HEK293 (cell line): ENCODE measurements around the gene RNF7.

Experiments used
- CTCF ChIA-PET: fragments of 350-600 bp; formaldehyde crosslinking; extraction: SDS; loops from one replicate; lab custom pipeline; 2021; ENCODE audit warnings: antibody characterized with exemption; lab: Yijun Ruan, JAX
- POLR2A ChIA-PET: fragments of 300-600 bp; formaldehyde crosslinking; extraction: SDS; loops from one replicate; lab custom pipeline; 2020; ENCODE audit warnings: antibody characterized with exemption, inconsistent platforms; lab: Yijun Ruan, JAX
- H3K27ac ChIP-seq: fragments of 200-500 bp; sonication (Bioruptor generic); 2 replicates; pipeline ENCODE4 v1.5.1; 2014; ENCODE audit warnings: low read depth, low read length, control low read depth, inconsistent platforms; ENCODE audit errors: extremely low read depth
- H3K36me3 ChIP-seq, 2 experiments: fragments of 200-500 bp in 1 of 2; sonication (Bioruptor generic) in 1 of 2; 1 replicate in 1 of 2; 2 replicates in 1 of 2; pipeline ENCODE4 v1.5.1; 2014 to 2017; ENCODE audit warnings: inconsistent platforms in 2 of 2, low read length in 2 of 2; ENCODE audit not compliant: control insufficient read depth in 2 of 2, insufficient read depth in 1 of 2
- H3K4me1 ChIP-seq: fragments of 200-500 bp; sonication (Bioruptor generic); 2 replicates; pipeline ENCODE4 v1.5.1; 2014; ENCODE audit warnings: mild to moderate bottlenecking, low read length, inconsistent platforms; ENCODE audit not compliant: control insufficient read depth, insufficient read depth
- H3K4me3 ChIP-seq: 2 replicates; pipeline ENCODE4 v1.5.1; 2011; ENCODE audit warnings: low read depth, mild to moderate bottlenecking, control low read depth, low read length, moderate library complexity
- H3K9me3 ChIP-seq: fragments of 200-500 bp; sonication (Bioruptor generic); 2 replicates; pipeline ENCODE4 v1.5.1; 2014; ENCODE audit warnings: low read depth, low read length, inconsistent platforms; ENCODE audit not compliant: control insufficient read depth, insufficient read depth
- CTCF ChIP-seq: fragments of 450-650 bp; formaldehyde crosslinking; IDR thresholded peaks from 2 replicates; pipeline ENCODE4 v1.5.1; 2016; ENCODE audit warnings: missing biosample characterization, missing genetic modification characterization
- ELK4 ChIP-seq: IDR thresholded peaks from 2 replicates; pipeline ENCODE4 v1.6.1; 2011; ENCODE audit warnings: mild to moderate bottlenecking, low read depth, low read length, borderline replicate concordance
- GFI1B ChIP-seq: fragments of 450-650 bp; formaldehyde crosslinking; IDR thresholded peaks from 2 replicates; pipeline ENCODE4 v1.5.1; 2016; ENCODE audit warnings: missing biosample characterization, missing genetic modification characterization
- GLIS2 ChIP-seq: fragments of 450-650 bp; formaldehyde crosslinking; IDR thresholded peaks from 2 replicates; pipeline ENCODE4 v1.5.1; 2016; ENCODE audit warnings: missing biosample characterization, missing genetic modification characterization
- IKZF3 ChIP-seq: fragments of 450-650 bp; IDR thresholded peaks from 2 replicates; pipeline ENCODE4 v1.5.0; 2018; ENCODE audit warnings: missing biosample characterization, mild to moderate bottlenecking, missing genetic modification characterization, moderate library complexity
- KLF7 ChIP-seq: fragments of 450-650 bp; formaldehyde crosslinking; IDR thresholded peaks from 2 replicates; pipeline ENCODE4 v1.5.1; 2016; ENCODE audit warnings: missing biosample characterization, missing genetic modification characterization, borderline replicate concordance
- KLF8 ChIP-seq: fragments of 450-650 bp; formaldehyde crosslinking; IDR thresholded peaks from 2 replicates; pipeline ENCODE4 v1.5.1; 2016; ENCODE audit warnings: missing biosample characterization, missing genetic modification characterization
- REPIN1 ChIP-seq: fragments of 450-650 bp; formaldehyde crosslinking; IDR thresholded peaks from 2 replicates; pipeline ENCODE4 v1.5.1; 2017; ENCODE audit warnings: missing biosample characterization, missing genetic modification characterization, low read depth
- ZEB2 ChIP-seq: fragments of 450-650 bp; formaldehyde crosslinking; IDR thresholded peaks from 2 replicates; pipeline ENCODE4 v1.5.1; 2016; ENCODE audit warnings: missing biosample characterization, missing genetic modification characterization
- ZFHX2 ChIP-seq: fragments of 450-650 bp; formaldehyde crosslinking; conservative IDR thresholded peaks from 2 replicates; pipeline ENCODE4 v1.5.1; 2016; ENCODE audit warnings: missing biosample characterization, missing genetic modification characterization
- ZNF16 ChIP-seq: fragments of 450-650 bp; formaldehyde crosslinking; IDR thresholded peaks from 2 replicates; pipeline ENCODE4 v1.5.1; 2016; ENCODE audit warnings: low read depth, missing biosample characterization, missing genetic modification characterization
- ZNF175 ChIP-seq: fragments of 450-650 bp; formaldehyde crosslinking; IDR thresholded peaks from 2 replicates; pipeline ENCODE4 v1.5.1; 2016; ENCODE audit warnings: missing biosample characterization, missing genetic modification characterization
- ZNF214 ChIP-seq: fragments of 450-650 bp; formaldehyde crosslinking; IDR thresholded peaks from 2 replicates; pipeline ENCODE4 v1.5.1; 2017; ENCODE audit warnings: missing biosample characterization, mild to moderate bottlenecking, missing genetic modification characterization, borderline replicate concordance
- ZNF280C ChIP-seq: fragments of 450-650 bp; formaldehyde crosslinking; IDR thresholded peaks from 2 replicates; pipeline ENCODE4 v1.5.1; 2016; ENCODE audit warnings: missing biosample characterization, missing genetic modification characterization
- ZNF311 ChIP-seq: fragments of 450-650 bp; formaldehyde crosslinking; IDR thresholded peaks from 2 replicates; pipeline ENCODE4 v1.5.1; 2017; ENCODE audit warnings: missing biosample characterization, missing genetic modification characterization, borderline replicate concordance
- ZNF398 ChIP-seq: fragments of 450-650 bp; formaldehyde crosslinking; IDR thresholded peaks from 2 replicates; pipeline ENCODE4 v1.5.1; 2017; ENCODE audit warnings: missing biosample characterization, missing genetic modification characterization
- ZNF404 ChIP-seq: fragments of 450-650 bp; formaldehyde crosslinking; IDR thresholded peaks from 2 replicates; pipeline ENCODE4 v1.5.1; 2017; ENCODE audit warnings: missing biosample characterization, missing genetic modification characterization
- ZNF530 ChIP-seq: fragments of 450-650 bp; formaldehyde crosslinking; IDR thresholded peaks from 2 replicates; pipeline ENCODE4 v1.5.1; 2016; ENCODE audit warnings: low read depth, missing biosample characterization, missing genetic modification characterization
- ZNF580 ChIP-seq: fragments of 450-650 bp; formaldehyde crosslinking; IDR thresholded peaks from 2 replicates; pipeline ENCODE4 v1.5.1; 2016; ENCODE audit warnings: missing biosample characterization, missing genetic modification characterization
- ZNF639 ChIP-seq: fragments of 450-650 bp; formaldehyde crosslinking; IDR thresholded peaks from 2 replicates; pipeline ENCODE4 v1.5.1; 2016; ENCODE audit warnings: missing biosample characterization, missing genetic modification characterization
- ZNF654 ChIP-seq: fragments of 450-650 bp; formaldehyde crosslinking; IDR thresholded peaks from 2 replicates; pipeline ENCODE4 v1.5.1; 2016; ENCODE audit warnings: low read depth, missing biosample characterization, missing genetic modification characterization

RNF7 gene

GRCh38 chr3:141710888-141711616 is 27.0 kb upstream of the RNF7 start:
- Histone ChIP-seq H3K4me1 (no peaks in the 10 kb centered on the region), H3K27ac (no peak overlapping the region), H3K36me3 (no peaks in the 10 kb centered on the region), H3K9me3 (no peaks in the 10 kb centered on the region)
- POLR2A ChIA-PET = no interaction called here
- CTCF ChIA-PET = interaction anchor here (0.5 to 0.7 kb wide), 3 partner anchors 20 to 495 kb away, joined by 4 read pairs; no protein-coding TSS in a partner anchor
- TF ChIP-seq CTCF (tag by site-specific recombination) (no peak), ZNF580 (tag by site-specific recombination) (no peak), GLIS2 (tag by site-specific recombination) (no peak), ZNF654 (tag by site-specific recombination) (no peak), ZNF16 (tag by site-specific recombination) (no peak), ZNF311 (tag by site-specific recombination) (no peak), REPIN1 (tag by site-specific recombination) (no peak), ZNF639 (tag by site-specific recombination) (no peak), IKZF3 (no peak), ZEB2 (tag by site-specific recombination) (no peak), ZNF404 (tag by site-specific recombination) (no peak), ZNF175 (tag by site-specific recombination) (no peak), ZNF398 (tag by site-specific recombination) (no peak), ELK4 (no peak), ZNF214 (tag by site-specific recombination) (no peak), ZNF530 (no peak), ZFHX2 (tag by site-specific recombination) (no peak), KLF7 (no peak), GFI1B (no peak)
- TF ChIP-seq, all 188 proteins: peak for 0
- H3K4me3 ChIP-seq = no peak overlapping the region

- no peak overlapping the region for H3K27ac ChIP-seq
- no peaks in the 10 kb centered on the region for H3K4me1 ChIP-seq
- TF ChIP-seq KLF8 (tag by site-specific recombination) = no peak
- TF ChIP-seq ZNF280C = no peak
- POLR2A ChIA-PET = no interaction called here
- CTCF ChIA-PET = no interaction called here
- no peaks in the 10 kb centered on the region for H3K9me3 ChIP-seq
- H3K4me3 ChIP-seq = no peak overlapping the region
- no peaks in the 10 kb centered on the region for H3K36me3 ChIP-seq
Measured at GRCh38 chr3:141714671-141715070, 23.4 kb upstream of the RNF7 start.
